Measurements from ENCODE around the gene MRGPRG.

DNA sequence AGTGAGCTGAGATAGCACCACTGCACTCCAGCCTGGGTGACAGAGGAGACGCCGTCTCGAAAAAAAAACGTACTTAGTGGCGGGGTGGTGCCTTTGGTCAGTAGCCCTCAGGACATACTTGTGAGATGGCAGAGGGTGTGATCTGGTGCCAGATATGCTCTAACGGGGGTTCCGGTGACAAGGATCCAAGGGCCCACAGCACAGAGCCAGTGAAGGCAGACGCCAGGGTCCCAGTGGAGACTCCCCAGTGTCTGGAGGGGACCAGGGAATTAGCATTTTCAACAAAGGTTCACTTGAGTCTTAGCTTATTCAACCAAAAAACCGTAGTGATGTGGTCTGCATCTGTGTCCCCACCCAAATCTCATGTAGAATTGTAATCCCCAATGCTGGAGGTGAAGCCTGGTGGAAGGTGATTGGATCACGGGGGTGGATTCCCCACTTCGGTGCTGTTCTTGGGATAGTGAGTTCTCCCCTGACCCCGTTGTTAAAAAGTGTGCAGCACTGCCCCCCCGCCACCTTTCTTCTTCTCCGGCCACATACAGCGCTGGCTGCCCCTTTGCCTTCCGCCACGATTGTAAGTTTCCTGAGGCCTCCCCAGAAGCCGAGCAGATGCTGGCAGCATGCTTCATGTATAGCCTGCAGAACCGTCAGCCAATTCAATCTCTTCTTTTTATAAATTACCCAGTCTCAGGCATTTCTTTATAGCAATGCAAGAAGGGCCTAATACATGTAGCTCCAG is 26.9 kb downstream of the MRGPRG start:
- TF ChIP-seq, protein P1, sequence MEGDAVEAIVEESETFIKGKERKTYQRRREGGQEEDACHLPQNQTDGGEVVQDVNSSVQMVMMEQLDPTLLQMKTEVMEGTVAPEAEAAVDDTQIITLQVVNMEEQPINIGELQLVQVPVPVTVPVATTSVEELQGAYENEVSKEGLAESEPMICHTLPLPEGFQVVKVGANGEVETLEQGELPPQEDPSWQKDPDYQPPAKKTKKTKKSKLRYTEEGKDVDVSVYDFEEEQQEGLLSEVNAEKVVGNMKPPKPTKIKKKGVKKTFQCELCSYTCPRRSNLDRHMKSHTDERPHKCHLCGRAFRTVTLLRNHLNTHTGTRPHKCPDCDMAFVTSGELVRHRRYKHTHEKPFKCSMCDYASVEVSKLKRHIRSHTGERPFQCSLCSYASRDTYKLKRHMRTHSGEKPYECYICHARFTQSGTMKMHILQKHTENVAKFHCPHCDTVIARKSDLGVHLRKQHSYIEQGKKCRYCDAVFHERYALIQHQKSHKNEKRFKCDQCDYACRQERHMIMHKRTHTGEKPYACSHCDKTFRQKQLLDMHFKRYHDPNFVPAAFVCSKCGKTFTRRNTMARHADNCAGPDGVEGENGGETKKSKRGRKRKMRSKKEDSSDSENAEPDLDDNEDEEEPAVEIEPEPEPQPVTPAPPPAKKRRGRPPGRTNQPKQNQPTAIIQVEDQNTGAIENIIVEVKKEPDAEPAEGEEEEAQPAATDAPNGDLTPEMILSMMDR (IDR thresholded peaks at IDR 0.05; ENCODE audit: low read length), result no peak
- TF ChIP-seq EZH2 (IDR thresholded peaks at IDR 0.05; ENCODE audit: borderline replicate concordance, low read length), result no peak
